Measurements from ENCODE around the gene WDR13.

GRCh38 chrX:48548871-48549270 is 48.4 kb upstream of the WDR13 start:
- TF ChIP-seq CTCF (IDR thresholded peaks at IDR 0.05) = no peak
- no peak for TF ChIP-seq POLR2A (IDR thresholded peaks at IDR 0.05)
